DOHH2 (cell line): ENCODE results near the gene PCDHB16.
"Not testable (repeated sequence)": the region's sequence is repeated elsewhere in the genome, so short reads cannot be mapped to it uniquely, and the experiment has no call there.

ENCODE experiments used
- EZH2phosphoT487 ChIP-seq: fragments of 200-600 bp; sonication (generic); IDR thresholded peaks from 2 replicates; pipeline ENCODE4 v1.6.1; 2017; ENCODE audit warnings: borderline replicate concordance, mild to moderate bottlenecking, antibody characterized with exemption, low read length, moderate library complexity, mixed read lengths
- TF ChIP-seq, protein P1 (sequence below): fragments of 200-600 bp; sonication (generic); IDR thresholded peaks from one replicate; pipeline ENCODE4 v1.5.1; 2014; ENCODE audit warnings: antibody characterized with exemption, mild to moderate bottlenecking, low read depth, low read length; ENCODE audit not compliant: poor library complexity, severe bottlenecking

DNA sequence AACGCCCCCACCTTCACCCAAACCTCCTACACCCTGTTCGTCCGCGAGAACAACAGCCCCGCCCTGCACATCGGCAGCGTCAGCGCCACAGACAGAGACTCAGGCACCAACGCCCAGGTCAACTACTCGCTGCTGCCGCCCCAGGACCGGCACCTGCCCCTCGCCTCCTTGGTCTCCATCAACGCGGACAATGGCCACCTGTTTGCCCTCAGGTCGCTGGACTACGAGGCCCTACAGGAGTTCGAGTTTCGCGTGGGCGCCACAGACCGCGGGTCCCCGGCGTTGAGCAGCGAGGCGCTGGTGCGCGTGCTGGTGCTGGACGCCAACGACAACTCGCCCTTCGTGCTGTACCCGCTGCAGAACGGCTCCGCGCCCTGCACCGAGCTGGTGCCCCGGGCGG, 42.7 kb downstream of the PCDHB16 start:
- TF ChIP-seq, protein P1, sequence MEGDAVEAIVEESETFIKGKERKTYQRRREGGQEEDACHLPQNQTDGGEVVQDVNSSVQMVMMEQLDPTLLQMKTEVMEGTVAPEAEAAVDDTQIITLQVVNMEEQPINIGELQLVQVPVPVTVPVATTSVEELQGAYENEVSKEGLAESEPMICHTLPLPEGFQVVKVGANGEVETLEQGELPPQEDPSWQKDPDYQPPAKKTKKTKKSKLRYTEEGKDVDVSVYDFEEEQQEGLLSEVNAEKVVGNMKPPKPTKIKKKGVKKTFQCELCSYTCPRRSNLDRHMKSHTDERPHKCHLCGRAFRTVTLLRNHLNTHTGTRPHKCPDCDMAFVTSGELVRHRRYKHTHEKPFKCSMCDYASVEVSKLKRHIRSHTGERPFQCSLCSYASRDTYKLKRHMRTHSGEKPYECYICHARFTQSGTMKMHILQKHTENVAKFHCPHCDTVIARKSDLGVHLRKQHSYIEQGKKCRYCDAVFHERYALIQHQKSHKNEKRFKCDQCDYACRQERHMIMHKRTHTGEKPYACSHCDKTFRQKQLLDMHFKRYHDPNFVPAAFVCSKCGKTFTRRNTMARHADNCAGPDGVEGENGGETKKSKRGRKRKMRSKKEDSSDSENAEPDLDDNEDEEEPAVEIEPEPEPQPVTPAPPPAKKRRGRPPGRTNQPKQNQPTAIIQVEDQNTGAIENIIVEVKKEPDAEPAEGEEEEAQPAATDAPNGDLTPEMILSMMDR, result not testable (repeated sequence)
- TF ChIP-seq EZH2phosphoT487, result not testable (repeated sequence)
